Uterus (tissue), 2 donors: ENCODE data around the gene ZNF185.

Experiments
- POLR2A ChIP-seq, 2 donors: fragments of 450-650 bp; IDR thresholded peaks; one replicate each; pipeline ENCODE4 v1.6.1; 2016; ENCODE audit warnings: antibody characterized with exemption in 2 of 2, mild to moderate bottlenecking in 1 of 2, moderate library complexity in 1 of 2
- TF ChIP-seq, protein P1 (sequence below), 4 experiments: fragments of 200-600 bp in 2 of 4; fragments of 450-650 bp in 2 of 4; sonication (generic) in 2 of 4; IDR thresholded peaks; one replicate each; pipeline ENCODE4 v1.5.1; 2016 to 2019; ENCODE audit warnings: antibody characterized with exemption in 4 of 4, mild to moderate bottlenecking in 2 of 4, moderate library complexity in 1 of 4

GRCh38 chrX:152865232-152865920 lies 32.5 kb upstream of the ZNF185 start:
- TF ChIP-seq, protein P1, sequence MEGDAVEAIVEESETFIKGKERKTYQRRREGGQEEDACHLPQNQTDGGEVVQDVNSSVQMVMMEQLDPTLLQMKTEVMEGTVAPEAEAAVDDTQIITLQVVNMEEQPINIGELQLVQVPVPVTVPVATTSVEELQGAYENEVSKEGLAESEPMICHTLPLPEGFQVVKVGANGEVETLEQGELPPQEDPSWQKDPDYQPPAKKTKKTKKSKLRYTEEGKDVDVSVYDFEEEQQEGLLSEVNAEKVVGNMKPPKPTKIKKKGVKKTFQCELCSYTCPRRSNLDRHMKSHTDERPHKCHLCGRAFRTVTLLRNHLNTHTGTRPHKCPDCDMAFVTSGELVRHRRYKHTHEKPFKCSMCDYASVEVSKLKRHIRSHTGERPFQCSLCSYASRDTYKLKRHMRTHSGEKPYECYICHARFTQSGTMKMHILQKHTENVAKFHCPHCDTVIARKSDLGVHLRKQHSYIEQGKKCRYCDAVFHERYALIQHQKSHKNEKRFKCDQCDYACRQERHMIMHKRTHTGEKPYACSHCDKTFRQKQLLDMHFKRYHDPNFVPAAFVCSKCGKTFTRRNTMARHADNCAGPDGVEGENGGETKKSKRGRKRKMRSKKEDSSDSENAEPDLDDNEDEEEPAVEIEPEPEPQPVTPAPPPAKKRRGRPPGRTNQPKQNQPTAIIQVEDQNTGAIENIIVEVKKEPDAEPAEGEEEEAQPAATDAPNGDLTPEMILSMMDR (IDR thresholded peaks at IDR 0.05): no peak
- no peak for TF ChIP-seq POLR2A (IDR thresholded peaks at IDR 0.05)
